Measurements from ENCODE around the gene SLC35F3.

- TF ChIP-seq SP1 (CRISPR knock-in tag; conservative IDR thresholded peaks at IDR 0.05) (no peak), MAX (CRISPR knock-in tag; IDR thresholded peaks at IDR 0.05) (no peak)
Measured at GRCh38 chr1:234316486-234316885, 412.0 kb downstream of the SLC35F3 start.
